HEK293 (cell line): ENCODE data around the gene FBXW11.

Experiments used
- CTCF ChIA-PET: fragments of 350-600 bp; formaldehyde crosslinking; extraction: SDS; loops from one replicate; lab custom pipeline; 2021; ENCODE audit warnings: antibody characterized with exemption; lab: Yijun Ruan, JAX
- POLR2A ChIA-PET: fragments of 300-600 bp; formaldehyde crosslinking; extraction: SDS; loops from one replicate; lab custom pipeline; 2020; ENCODE audit warnings: antibody characterized with exemption, inconsistent platforms; lab: Yijun Ruan, JAX
- H3K27ac ChIP-seq: fragments of 200-500 bp; sonication (Bioruptor generic); 2 replicates; pipeline ENCODE4 v1.5.1; 2014; ENCODE audit warnings: low read depth, low read length, control low read depth, inconsistent platforms; ENCODE audit errors: extremely low read depth
- H3K36me3 ChIP-seq, 2 experiments: fragments of 200-500 bp in 1 of 2; sonication (Bioruptor generic) in 1 of 2; 1 replicate in 1 of 2; 2 replicates in 1 of 2; pipeline ENCODE4 v1.5.1; 2014 to 2017; ENCODE audit warnings: inconsistent platforms in 2 of 2, low read length in 2 of 2; ENCODE audit not compliant: control insufficient read depth in 2 of 2, insufficient read depth in 1 of 2
- H3K4me1 ChIP-seq: fragments of 200-500 bp; sonication (Bioruptor generic); 2 replicates; pipeline ENCODE4 v1.5.1; 2014; ENCODE audit warnings: mild to moderate bottlenecking, low read length, inconsistent platforms; ENCODE audit not compliant: control insufficient read depth, insufficient read depth
- H3K4me3 ChIP-seq: 2 replicates; pipeline ENCODE4 v1.5.1; 2011; ENCODE audit warnings: low read depth, mild to moderate bottlenecking, control low read depth, low read length, moderate library complexity
- H3K9me3 ChIP-seq: fragments of 200-500 bp; sonication (Bioruptor generic); 2 replicates; pipeline ENCODE4 v1.5.1; 2014; ENCODE audit warnings: low read depth, low read length, inconsistent platforms; ENCODE audit not compliant: control insufficient read depth, insufficient read depth
- BCL11B ChIP-seq: fragments of 450-650 bp; formaldehyde crosslinking; IDR thresholded peaks from 2 replicates; pipeline ENCODE4 v1.5.1; 2016; ENCODE audit warnings: low read depth, missing biosample characterization, missing genetic modification characterization
- KLF10 ChIP-seq: fragments of 450-650 bp; IDR thresholded peaks from 2 replicates; pipeline ENCODE4 v1.5.1; 2018; ENCODE audit warnings: missing biosample characterization, mild to moderate bottlenecking, missing genetic modification characterization
- KLF8 ChIP-seq: fragments of 450-650 bp; formaldehyde crosslinking; IDR thresholded peaks from 2 replicates; pipeline ENCODE4 v1.5.1; 2016; ENCODE audit warnings: missing biosample characterization, missing genetic modification characterization
- OSR2 ChIP-seq: fragments of 450-650 bp; formaldehyde crosslinking; IDR thresholded peaks from 2 replicates; pipeline ENCODE4 v1.5.1; 2016; ENCODE audit warnings: missing biosample characterization, missing genetic modification characterization
- REPIN1 ChIP-seq: fragments of 450-650 bp; formaldehyde crosslinking; IDR thresholded peaks from 2 replicates; pipeline ENCODE4 v1.5.1; 2017; ENCODE audit warnings: missing biosample characterization, missing genetic modification characterization, low read depth
- ZBTB8A ChIP-seq: fragments of 450-650 bp; formaldehyde crosslinking; IDR thresholded peaks from 2 replicates; pipeline ENCODE4 v1.5.1; 2016; ENCODE audit warnings: missing biosample characterization, missing genetic modification characterization
- ZFP69B ChIP-seq: fragments of 450-650 bp; formaldehyde crosslinking; IDR thresholded peaks from 2 replicates; pipeline ENCODE4 v1.5.1; 2016; ENCODE audit warnings: missing biosample characterization, missing genetic modification characterization
- ZNF169 ChIP-seq: fragments of 450-650 bp; formaldehyde crosslinking; IDR thresholded peaks from 2 replicates; pipeline ENCODE4 v1.5.1; 2016; ENCODE audit warnings: missing biosample characterization, missing genetic modification characterization
- ZNF211 ChIP-seq: fragments of 450-650 bp; formaldehyde crosslinking; IDR thresholded peaks from 2 replicates; pipeline ENCODE4 v1.5.1; 2016; ENCODE audit warnings: low read depth, missing biosample characterization, missing genetic modification characterization
- ZNF335 ChIP-seq: fragments of 450-650 bp; formaldehyde crosslinking; conservative IDR thresholded peaks from 2 replicates; pipeline ENCODE4 v1.5.1; 2016; ENCODE audit warnings: missing biosample characterization, missing genetic modification characterization
- ZNF510 ChIP-seq: fragments of 450-650 bp; formaldehyde crosslinking; IDR thresholded peaks from 2 replicates; pipeline ENCODE4 v1.5.1; 2018; ENCODE audit warnings: mild to moderate bottlenecking, missing genetic modification characterization, missing biosample characterization; ENCODE audit not compliant: insufficient replicate concordance
- ZNF521 ChIP-seq: fragments of 450-650 bp; formaldehyde crosslinking; IDR thresholded peaks from 2 replicates; pipeline ENCODE4 v1.5.1; 2017; ENCODE audit warnings: missing biosample characterization, mild to moderate bottlenecking, missing genetic modification characterization
- ZNF529 ChIP-seq: fragments of 450-650 bp; formaldehyde crosslinking; IDR thresholded peaks from 2 replicates; pipeline ENCODE4 v1.5.1; 2017; ENCODE audit warnings: missing genetic modification characterization, missing biosample characterization; ENCODE audit not compliant: insufficient replicate concordance
- ZNF585B ChIP-seq: fragments of 450-650 bp; formaldehyde crosslinking; IDR thresholded peaks from 2 replicates; pipeline ENCODE4 v1.5.1; 2016; ENCODE audit warnings: missing biosample characterization, missing genetic modification characterization
- ZNF76 ChIP-seq: fragments of 450-650 bp; formaldehyde crosslinking; IDR thresholded peaks from 2 replicates; pipeline ENCODE4; 2016; ENCODE audit warnings: low read depth, missing biosample characterization, missing genetic modification characterization, borderline replicate concordance
- TF ChIP-seq, protein P1 (sequence below): fragments of 450-650 bp; formaldehyde crosslinking; IDR thresholded peaks from 2 replicates; pipeline ENCODE4 v1.5.1; 2016; ENCODE audit warnings: missing biosample characterization, missing genetic modification characterization
- TF ChIP-seq, protein P2 (sequence below): sonication (generic); formaldehyde crosslinking; IDR thresholded peaks from 2 replicates; pipeline ENCODE4 v1.8.1; 2022; ENCODE audit warnings: mild to moderate bottlenecking, moderate library complexity, missing genetic modification reagents
- TF ChIP-seq, protein P3 (sequence below): fragments of 450-650 bp; formaldehyde crosslinking; IDR thresholded peaks from 2 replicates; pipeline ENCODE4 v1.5.1; 2016; ENCODE audit warnings: missing biosample characterization, missing genetic modification characterization
- TF ChIP-seq, protein P4 (sequence below): fragments of 450-650 bp; formaldehyde crosslinking; conservative IDR thresholded peaks from 2 replicates; pipeline ENCODE4 v1.5.1; 2016; ENCODE audit warnings: low read depth, missing biosample characterization, missing genetic modification characterization
- TF ChIP-seq, protein P5 (sequence below): fragments of 450-650 bp; formaldehyde crosslinking; IDR thresholded peaks from 2 replicates; pipeline ENCODE4 v1.5.1; 2016; ENCODE audit warnings: missing biosample characterization, missing genetic modification characterization

Gene FBXW11

DNA sequence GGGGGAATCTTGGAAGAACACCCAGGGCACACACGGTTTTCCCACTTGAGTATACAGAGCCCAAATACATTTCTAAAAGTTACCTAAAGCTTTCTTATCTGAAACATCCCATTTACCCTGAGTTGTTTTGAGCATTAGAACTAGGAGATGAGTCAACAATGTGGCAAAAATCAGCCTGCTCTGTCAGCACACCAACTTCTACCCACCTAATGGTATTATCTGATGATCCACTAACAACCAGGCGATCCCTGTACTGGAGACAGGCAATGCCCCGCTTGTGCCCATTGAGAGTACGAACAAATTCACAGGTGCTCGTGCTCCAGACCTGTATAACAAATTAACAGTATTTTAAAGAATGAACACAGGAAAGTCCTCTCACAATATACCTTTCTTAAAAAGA is 133.8 kb downstream of the FBXW11 start:
- no peak overlapping the region for H3K27ac ChIP-seq
- H3K4me3 ChIP-seq: no peak overlapping the region
- ChIA-PET CTCF (interaction anchor here (0.9 to 1.3 kb wide), 2 partner anchors 34 to 40 kb away, joined by 4 to 5 read pairs; no protein-coding TSS in a partner anchor), POLR2A (interaction anchor here (0.5 kb wide), 1 partner anchor 51 kb away, joined by 3 read pairs; no protein-coding TSS in a partner anchor)
- no peaks in the 10 kb centered on the region for H3K4me1 ChIP-seq
- H3K36me3 ChIP-seq: peaks cover 18 to 72% of the 10 kb centered on the region in 2 experiments
- H3K9me3 ChIP-seq: no peaks in the 10 kb centered on the region
- TF ChIP-seq, protein P1, sequence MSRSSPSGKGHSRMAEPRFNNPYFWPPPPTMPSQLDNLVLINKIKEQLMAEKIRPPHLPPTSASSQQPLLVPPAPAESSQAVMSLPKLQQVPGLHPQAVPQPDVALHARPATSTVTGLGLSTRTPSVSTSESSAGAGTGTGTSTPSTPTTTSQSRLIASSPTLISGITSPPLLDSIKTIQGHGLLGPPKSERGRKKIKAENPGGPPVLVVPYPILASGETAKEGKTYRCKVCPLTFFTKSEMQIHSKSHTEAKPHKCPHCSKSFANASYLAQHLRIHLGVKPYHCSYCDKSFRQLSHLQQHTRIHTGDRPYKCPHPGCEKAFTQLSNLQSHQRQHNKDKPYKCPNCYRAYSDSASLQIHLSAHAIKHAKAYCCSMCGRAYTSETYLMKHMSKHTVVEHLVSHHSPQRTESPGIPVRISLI (tag by site-specific recombination): no peak
- TF ChIP-seq ZNF76 (tag by site-specific recombination): no peak
- TF ChIP-seq REPIN1: no peak

DNA sequence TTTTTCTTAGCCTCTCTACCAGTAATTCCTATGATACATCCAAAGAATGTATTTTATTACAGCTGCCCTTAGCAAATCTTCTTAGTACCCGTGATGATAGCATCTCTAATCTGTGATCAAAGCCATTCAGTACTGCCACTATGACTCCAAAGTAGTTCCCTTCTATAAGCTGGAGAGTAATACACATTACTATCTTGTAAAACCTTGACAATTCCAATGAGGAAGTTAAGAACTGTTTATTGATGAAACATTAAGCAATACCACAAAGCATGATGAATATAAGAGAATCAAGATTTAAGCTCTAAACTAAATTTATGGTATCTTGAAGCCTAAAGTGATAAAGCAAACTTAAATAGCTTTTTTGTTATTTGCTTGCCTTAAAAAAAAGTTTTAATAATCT is 134.7 kb downstream of the FBXW11 start:
- TF ChIP-seq, protein P2, sequence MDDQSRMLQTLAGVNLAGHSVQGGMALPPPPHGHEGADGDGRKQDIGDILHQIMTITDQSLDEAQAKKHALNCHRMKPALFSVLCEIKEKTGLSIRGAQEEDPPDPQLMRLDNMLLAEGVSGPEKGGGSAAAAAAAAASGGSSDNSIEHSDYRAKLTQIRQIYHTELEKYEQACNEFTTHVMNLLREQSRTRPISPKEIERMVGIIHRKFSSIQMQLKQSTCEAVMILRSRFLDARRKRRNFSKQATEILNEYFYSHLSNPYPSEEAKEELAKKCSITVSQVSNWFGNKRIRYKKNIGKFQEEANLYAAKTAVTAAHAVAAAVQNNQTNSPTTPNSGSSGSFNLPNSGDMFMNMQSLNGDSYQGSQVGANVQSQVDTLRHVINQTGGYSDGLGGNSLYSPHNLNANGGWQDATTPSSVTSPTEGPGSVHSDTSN (CRISPR knock-in tag): no peak
- TF ChIP-seq ZBTB8A (tag by site-specific recombination) (no peak), ZNF529 (no peak), ZNF585B (no peak), ZFP69B (tag by site-specific recombination) (no peak), ZNF335 (tag by site-specific recombination) (no peak), OSR2 (tag by site-specific recombination) (no peak), KLF8 (tag by site-specific recombination) (no peak), ZNF510 (no peak), BCL11B (no peak)
- TF ChIP-seq, protein P3, sequence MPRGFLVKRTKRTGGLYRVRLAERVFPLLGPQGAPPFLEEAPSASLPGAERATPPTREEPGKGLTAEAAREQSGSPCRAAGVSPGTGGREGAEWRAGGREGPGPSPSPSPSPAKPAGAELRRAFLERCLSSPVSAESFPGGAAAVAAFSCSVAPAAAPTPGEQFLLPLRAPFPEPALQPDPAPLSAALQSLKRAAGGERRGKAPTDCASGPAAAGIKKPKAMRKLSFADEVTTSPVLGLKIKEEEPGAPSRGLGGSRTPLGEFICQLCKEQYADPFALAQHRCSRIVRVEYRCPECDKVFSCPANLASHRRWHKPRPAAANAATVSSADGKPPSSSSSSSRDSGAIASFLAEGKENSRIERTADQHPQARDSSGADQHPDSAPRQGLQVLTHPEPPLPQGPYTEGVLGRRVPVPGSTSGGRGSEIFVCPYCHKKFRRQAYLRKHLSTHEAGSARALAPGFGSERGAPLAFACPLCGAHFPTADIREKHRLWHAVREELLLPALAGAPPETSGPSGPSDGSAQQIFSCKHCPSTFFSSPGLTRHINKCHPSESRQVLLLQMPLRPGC: no peak
- TF ChIP-seq, all 188 proteins: peak for 0
- Histone ChIP-seq H3K4me1 (no peaks in the 10 kb centered on the region), H3K9me3 (no peaks in the 10 kb centered on the region), H3K27ac (no peak overlapping the region), H3K4me3 (no peak overlapping the region), H3K36me3 (peaks cover 18 to 67% of the 10 kb centered on the region in 2 experiments)
- ChIA-PET POLR2A (no interaction called here), CTCF (interaction anchor here (0.7 to 1.3 kb wide), 2 partner anchors 14 to 1233 kb away, joined by 3 to 6 read pairs; no protein-coding TSS in a partner anchor)

DNA sequence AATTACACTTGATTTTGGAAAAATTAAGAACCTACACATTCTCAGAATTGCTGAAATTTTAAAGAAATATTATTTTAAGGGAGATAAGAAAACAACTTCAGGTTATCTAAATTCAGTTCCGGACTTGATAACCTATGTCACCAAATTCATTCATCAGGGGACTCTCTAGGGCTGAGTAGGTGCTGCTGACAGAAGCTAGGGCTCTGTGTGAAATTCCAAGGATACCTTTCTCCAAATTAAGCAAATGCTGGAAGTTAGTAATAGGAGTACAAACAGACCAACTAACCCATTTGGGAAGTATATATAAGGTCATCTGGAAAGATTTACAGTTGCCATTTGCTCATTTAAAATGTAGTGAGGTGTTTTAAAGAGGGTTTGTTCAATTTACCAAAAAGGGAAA is 136.5 kb downstream of the FBXW11 start:
- Histone ChIP-seq H3K9me3 (no peaks in the 10 kb centered on the region), H3K27ac (no peak overlapping the region), H3K4me1 (no peaks in the 10 kb centered on the region), H3K4me3 (no peak overlapping the region), H3K36me3 (peaks cover 11 to 55% of the 10 kb centered on the region in 2 experiments)
- CTCF ChIA-PET: interaction anchor here (1.5 kb wide), 1 partner anchor 9 kb away, joined by 3 read pairs; no protein-coding TSS in a partner anchor
- POLR2A ChIA-PET: interaction anchor here (0.7 kb wide), 1 partner anchor 451 kb away, joined by 4 read pairs; no protein-coding TSS in a partner anchor
- no peak for TF ChIP-seq KLF10 (tag by site-specific recombination)
- no peak for TF ChIP-seq ZNF211
- TF ChIP-seq, protein P4, sequence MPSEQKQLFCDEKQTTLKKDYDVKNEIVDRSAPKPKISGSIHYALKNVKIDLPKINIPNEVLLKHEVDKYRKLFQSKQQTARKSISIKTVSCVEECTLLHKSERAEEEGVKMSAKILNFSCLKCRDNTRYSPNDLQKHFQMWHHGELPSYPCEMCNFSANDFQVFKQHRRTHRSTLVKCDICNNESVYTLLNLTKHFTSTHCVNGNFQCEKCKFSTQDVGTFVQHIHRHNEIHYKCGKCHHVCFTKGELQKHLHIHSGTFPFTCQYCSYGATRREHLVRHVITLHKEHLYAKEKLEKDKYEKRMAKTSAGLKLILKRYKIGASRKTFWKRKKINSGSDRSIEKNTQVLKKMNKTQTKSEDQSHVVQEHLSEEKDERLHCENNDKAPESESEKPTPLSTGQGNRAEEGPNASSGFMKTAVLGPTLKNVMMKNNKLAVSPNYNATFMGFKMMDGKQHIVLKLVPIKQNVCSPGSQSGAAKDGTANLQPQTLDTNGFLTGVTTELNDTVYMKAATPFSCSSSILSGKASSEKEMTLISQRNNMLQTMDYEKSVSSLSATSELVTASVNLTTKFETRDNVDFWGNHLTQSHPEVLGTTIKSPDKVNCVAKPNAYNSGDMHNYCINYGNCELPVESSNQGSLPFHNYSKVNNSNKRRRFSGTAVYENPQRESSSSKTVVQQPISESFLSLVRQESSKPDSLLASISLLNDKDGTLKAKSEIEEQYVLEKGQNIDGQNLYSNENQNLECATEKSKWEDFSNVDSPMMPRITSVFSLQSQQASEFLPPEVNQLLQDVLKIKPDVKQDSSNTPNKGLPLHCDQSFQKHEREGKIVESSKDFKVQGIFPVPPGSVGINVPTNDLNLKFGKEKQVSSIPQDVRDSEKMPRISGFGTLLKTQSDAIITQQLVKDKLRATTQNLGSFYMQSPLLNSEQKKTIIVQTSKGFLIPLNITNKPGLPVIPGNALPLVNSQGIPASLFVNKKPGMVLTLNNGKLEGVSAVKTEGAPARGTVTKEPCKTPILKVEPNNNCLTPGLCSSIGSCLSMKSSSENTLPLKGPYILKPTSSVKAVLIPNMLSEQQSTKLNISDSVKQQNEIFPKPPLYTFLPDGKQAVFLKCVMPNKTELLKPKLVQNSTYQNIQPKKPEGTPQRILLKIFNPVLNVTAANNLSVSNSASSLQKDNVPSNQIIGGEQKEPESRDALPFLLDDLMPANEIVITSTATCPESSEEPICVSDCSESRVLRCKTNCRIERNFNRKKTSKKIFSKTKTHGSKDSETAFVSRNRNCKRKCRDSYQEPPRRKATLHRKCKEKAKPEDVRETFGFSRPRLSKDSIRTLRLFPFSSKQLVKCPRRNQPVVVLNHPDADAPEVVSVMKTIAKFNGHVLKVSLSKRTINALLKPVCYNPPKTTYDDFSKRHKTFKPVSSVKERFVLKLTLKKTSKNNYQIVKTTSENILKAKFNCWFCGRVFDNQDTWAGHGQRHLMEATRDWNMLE: no peak
- TF ChIP-seq, protein P5, sequence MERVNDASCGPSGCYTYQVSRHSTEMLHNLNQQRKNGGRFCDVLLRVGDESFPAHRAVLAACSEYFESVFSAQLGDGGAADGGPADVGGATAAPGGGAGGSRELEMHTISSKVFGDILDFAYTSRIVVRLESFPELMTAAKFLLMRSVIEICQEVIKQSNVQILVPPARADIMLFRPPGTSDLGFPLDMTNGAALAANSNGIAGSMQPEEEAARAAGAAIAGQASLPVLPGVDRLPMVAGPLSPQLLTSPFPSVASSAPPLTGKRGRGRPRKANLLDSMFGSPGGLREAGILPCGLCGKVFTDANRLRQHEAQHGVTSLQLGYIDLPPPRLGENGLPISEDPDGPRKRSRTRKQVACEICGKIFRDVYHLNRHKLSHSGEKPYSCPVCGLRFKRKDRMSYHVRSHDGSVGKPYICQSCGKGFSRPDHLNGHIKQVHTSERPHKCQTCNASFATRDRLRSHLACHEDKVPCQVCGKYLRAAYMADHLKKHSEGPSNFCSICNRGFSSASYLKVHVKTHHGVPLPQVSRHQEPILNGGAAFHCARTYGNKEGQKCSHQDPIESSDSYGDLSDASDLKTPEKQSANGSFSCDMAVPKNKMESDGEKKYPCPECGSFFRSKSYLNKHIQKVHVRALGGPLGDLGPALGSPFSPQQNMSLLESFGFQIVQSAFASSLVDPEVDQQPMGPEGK (tag by site-specific recombination): no peak
- TF ChIP-seq ZNF169: no peak
- no peak for TF ChIP-seq ZNF521
